Neural cell (in vitro differentiated cells): Measurements from ENCODE around the gene CLHC1. TPM values are rescaled to one million over a fixed set of nuclear protein-coding genes. Genes with fewer than 3 reads are reported as not detected.
"Not testable (repeated sequence)": the region's sequence is repeated elsewhere in the genome, so short reads cannot be mapped to it uniquely, and the experiment has no call there.

Experiments
- H2AFZ ChIP-seq: fragments of 200-600, 300-800 bp; sonication (generic), shearing (Covaris generic); 2 replicates; pipeline ENCODE4 v1.6.0; 2014; ENCODE audit warnings: low read depth, mild to moderate bottlenecking, antibody characterized with exemption, low read length, moderate library complexity
- H3F3A ChIP-seq: fragments of 200-600 bp; shearing (Covaris generic); 2 replicates; pipeline ENCODE4 v1.6.1; 2016; ENCODE audit warnings: mild to moderate bottlenecking, moderate library complexity, mixed read lengths, antibody characterized with exemption, low read length; ENCODE audit not compliant: insufficient read depth, poor library complexity, severe bottlenecking
- H3K27ac ChIP-seq: fragments of 200-600, 300-800 bp; sonication (generic), shearing (Covaris generic); 2 replicates; pipeline ENCODE4 v1.5.1; 2014; ENCODE audit warnings: mild to moderate bottlenecking, low read length, moderate library complexity
- H3K27me3 ChIP-seq: fragments of 300-800, 200-600 bp; sonication (generic), shearing (Covaris generic); 2 replicates; pipeline ENCODE4 v1.6.0; 2014; ENCODE audit warnings: mild to moderate bottlenecking, low read depth, low read length, moderate library complexity; ENCODE audit not compliant: insufficient read depth
- H3K36me3 ChIP-seq: fragments of 300-800, 200-600 bp; sonication (generic), shearing (Covaris generic); 2 replicates; pipeline ENCODE4 v1.5.1; 2014; ENCODE audit warnings: mild to moderate bottlenecking, antibody characterized with exemption, low read length, moderate library complexity; ENCODE audit not compliant: insufficient read depth
- H3K4me2 ChIP-seq: fragments of 300-800, 200-600 bp; sonication (generic), shearing (Covaris generic); 2 replicates; pipeline ENCODE4 v1.6.0; 2014; ENCODE audit warnings: mild to moderate bottlenecking, low read length
- H3K4me3 ChIP-seq: fragments of 300-800, 200-600 bp; sonication (generic), shearing (Covaris generic); 2 replicates; pipeline ENCODE4 v1.5.1; 2014; ENCODE audit warnings: mild to moderate bottlenecking, low read length, moderate library complexity
- H3K79me2 ChIP-seq: fragments of 200-600 bp; shearing (Covaris generic); replicated peaks from 2 replicates; pipeline ENCODE4 v1.6.0; 2014; ENCODE audit warnings: mild to moderate bottlenecking, low read length, moderate library complexity; ENCODE audit not compliant: insufficient read depth
- H3K9ac ChIP-seq: fragments of 300-800, 200-600 bp; sonication (generic), shearing (Covaris generic); 2 replicates; pipeline ENCODE4 v1.6.1; 2016; ENCODE audit warnings: mild to moderate bottlenecking, low read length, mixed read lengths
- H3K9me2 ChIP-seq: fragments of 200-600 bp; shearing (Covaris generic); 2 replicates; pipeline ENCODE4 v1.6.1; 2016; ENCODE audit warnings: mild to moderate bottlenecking, low read length, mixed read lengths; ENCODE audit not compliant: insufficient read depth
- H3K9me3 ChIP-seq: fragments of 200-600, 300-800 bp; sonication (generic), shearing (Covaris generic); 2 replicates; pipeline ENCODE4 v1.6.1; 2016; ENCODE audit warnings: mild to moderate bottlenecking, mixed run types, low read length, moderate library complexity, mixed read lengths
- H4K20me1 ChIP-seq: fragments of 200-600 bp; shearing (Covaris generic); 2 replicates; pipeline ENCODE4 v1.6.1; 2016; ENCODE audit warnings: mild to moderate bottlenecking, mixed run types; ENCODE audit not compliant: insufficient read depth
- CTCF ChIP-seq: fragments of 450-650 bp; IDR thresholded peaks from 2 replicates; pipeline ENCODE4 v1.5.1; 2014; ENCODE audit warnings: antibody characterized with exemption, mild to moderate bottlenecking, moderate library complexity; ENCODE audit not compliant: poor library complexity, severe bottlenecking
- EP300 ChIP-seq: fragments of 450-650 bp; conservative IDR thresholded peaks from 2 replicates; pipeline ENCODE4 v1.6.1; 2014; ENCODE audit warnings: antibody characterized with exemption, mild to moderate bottlenecking, moderate library complexity; ENCODE audit not compliant: poor library complexity, severe bottlenecking
- EZH2 ChIP-seq: fragments of 200-600, 300-800 bp; shearing (Covaris generic), sonication (generic); IDR thresholded peaks from 2 replicates; pipeline ENCODE4 v1.6.1; 2014; ENCODE audit warnings: antibody characterized with exemption, low read length, borderline replicate concordance, mild to moderate bottlenecking; ENCODE audit not compliant: insufficient read depth, poor library complexity, severe bottlenecking
- MXI1 ChIP-seq: fragments of 450-650 bp; conservative IDR thresholded peaks from 2 replicates; pipeline ENCODE4 v1.6.1; 2014; ENCODE audit warnings: antibody characterized with exemption, mild to moderate bottlenecking; ENCODE audit not compliant: poor library complexity, severe bottlenecking
- POLR2AphosphoS5 ChIP-seq: IDR thresholded peaks from 2 replicates; pipeline ENCODE4 v1.6.1; 2012
- RAD21 ChIP-seq: fragments of 450-650 bp; conservative IDR thresholded peaks from 2 replicates; pipeline ENCODE4 v1.6.1; 2014; ENCODE audit warnings: antibody characterized with exemption, mild to moderate bottlenecking, moderate library complexity
- REST ChIP-seq: IDR thresholded peaks from 2 replicates; pipeline ENCODE4 v1.6.1; 2012; ENCODE audit warnings: borderline replicate concordance
- SMC3 ChIP-seq: fragments of 450-650 bp; conservative IDR thresholded peaks from 2 replicates; pipeline ENCODE4 v1.6.1; 2014; ENCODE audit warnings: antibody characterized with exemption, mild to moderate bottlenecking, moderate library complexity; ENCODE audit not compliant: poor library complexity
- TAF1 ChIP-seq: IDR thresholded peaks from 2 replicates; pipeline ENCODE4 v1.6.1; 2012; ENCODE audit warnings: low read depth
- polyA plus RNA-seq: library from polyadenylated mRNA; depleted of rRNA; stranded (reverse); fragments of >200 nt; gene quantifications from 2 replicates; pipeline ENCODE4 v1.2.3, GENCODE V29; 2014

Gene CLHC1
- polyA plus RNA-seq, 1 donor from 2014 or later = 43.6 TPM

- Histone ChIP-seq H4K20me1 (no peaks in the 10 kb centered on the region), H3K9ac (no peak overlapping the region), H3K27me3 (no peaks in the 10 kb centered on the region), H3K4me3 (no peak overlapping the region), H3K36me3 (peaks cover 4% of the 10 kb centered on the region), H3K9me2 (no peaks in the 10 kb centered on the region), H3F3A (no peaks in the 10 kb centered on the region), H2AFZ (no peak overlapping the region), H3K4me2 (no peak overlapping the region), H3K9me3 (peaks cover 3% of the 10 kb centered on the region), H3K79me2 (no peaks in the 10 kb centered on the region), H3K27ac (no peak overlapping the region)
- no peak for TF ChIP-seq MXI1
- no peak for TF ChIP-seq REST
- no peak for TF ChIP-seq SMC3
- TF ChIP-seq TAF1 = no peak
- TF ChIP-seq CTCF = no peak
- TF ChIP-seq EZH2 = no peak
- TF ChIP-seq RAD21 = no peak
- no peak for TF ChIP-seq EP300
- no peak for TF ChIP-seq POLR2AphosphoS5
Observed at GRCh38 chr2:55196526-55196925, 35.6 kb downstream of the CLHC1 start.

- not testable (repeated sequence) for H4K20me1 ChIP-seq, H3K36me3 ChIP-seq, H3F3A ChIP-seq, H3K79me2 ChIP-seq, H3K9ac ChIP-seq, H3K9me2 ChIP-seq, H2AFZ ChIP-seq, H3K27me3 ChIP-seq, H3K9me3 ChIP-seq, H3K4me3 ChIP-seq, H3K4me2 ChIP-seq, H3K27ac ChIP-seq
Observed at GRCh38 chr2:55191888-55192287, 40.2 kb downstream of the CLHC1 start.

GRCh38 chr2:55186837-55187236 is 45.3 kb downstream of the CLHC1 start:
- not testable (repeated sequence) for H3K9me3 ChIP-seq, H3K27me3 ChIP-seq, H3F3A ChIP-seq, H3K9me2 ChIP-seq, H3K4me2 ChIP-seq, H3K9ac ChIP-seq, H3K36me3 ChIP-seq, H2AFZ ChIP-seq, H3K79me2 ChIP-seq, H3K4me3 ChIP-seq, H4K20me1 ChIP-seq, H3K27ac ChIP-seq
